Camera-type eye (tissue), 1 donor: ENCODE data around the gene NDUFAF3. TPM values are rescaled to one million over a fixed set of nuclear protein-coding genes. Genes with fewer than 3 reads are reported as not detected.

ENCODE experiments used
- total RNA-seq: library from RNA; depleted of rRNA; stranded (reverse); fragments of >200 nt; gene quantifications from one replicate; pipeline ENCODE4 v1.2.3, GENCODE V29; 2014

The NDUFAF3 gene, protein sequence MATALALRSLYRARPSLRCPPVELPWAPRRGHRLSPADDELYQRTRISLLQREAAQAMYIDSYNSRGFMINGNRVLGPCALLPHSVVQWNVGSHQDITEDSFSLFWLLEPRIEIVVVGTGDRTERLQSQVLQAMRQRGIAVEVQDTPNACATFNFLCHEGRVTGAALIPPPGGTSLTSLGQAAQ
- total RNA-seq = 51.6 TPM

DNA sequence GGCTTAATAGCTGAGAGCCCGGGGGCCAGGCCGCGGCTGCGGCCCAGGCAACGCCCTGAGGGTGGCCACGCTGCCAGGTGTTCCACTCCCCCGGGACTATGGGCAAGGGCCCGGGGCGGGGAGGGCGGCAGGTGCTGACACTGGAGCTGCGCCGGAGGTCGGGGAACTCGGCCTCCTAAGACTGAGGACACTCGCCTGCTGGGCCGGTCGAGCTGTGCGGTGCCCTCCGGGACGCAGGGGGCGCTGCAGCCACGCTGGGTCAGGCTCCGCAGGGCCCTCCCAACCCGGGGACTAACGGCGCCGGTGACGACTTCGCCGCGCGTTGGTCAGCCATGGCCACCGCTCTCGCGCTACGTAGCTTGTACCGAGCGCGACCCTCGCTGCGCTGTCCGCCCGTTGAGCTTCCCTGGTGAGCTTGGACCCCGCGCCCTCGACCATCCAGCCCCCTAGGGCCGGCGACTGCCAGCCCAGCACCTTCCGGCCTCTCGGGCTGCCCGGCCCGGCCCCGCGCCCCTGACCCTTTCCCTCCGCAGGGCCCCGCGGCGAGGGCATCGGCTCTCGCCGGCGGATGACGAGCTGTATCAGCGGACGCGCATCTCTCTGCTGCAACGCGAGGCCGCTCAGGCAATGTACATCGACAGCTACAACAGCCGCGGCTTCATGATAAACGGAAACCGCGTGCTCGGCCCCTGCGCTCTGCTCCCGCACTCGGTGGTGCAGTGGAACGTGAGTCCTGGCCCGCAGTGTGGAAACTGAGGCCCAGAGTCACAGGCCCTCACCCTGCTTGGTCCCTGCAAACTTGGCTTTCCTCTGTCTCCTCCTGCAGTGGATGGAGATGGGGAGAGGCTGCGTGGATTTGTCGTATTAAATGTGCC, at the start of gene NDUFAF3:
Gene NDUFAF3, plus strand, starts transcription at position 309 of the 875 bp plus-strand sequence. Its CDS starts 24 bp downstream, at position 333.

DNA sequence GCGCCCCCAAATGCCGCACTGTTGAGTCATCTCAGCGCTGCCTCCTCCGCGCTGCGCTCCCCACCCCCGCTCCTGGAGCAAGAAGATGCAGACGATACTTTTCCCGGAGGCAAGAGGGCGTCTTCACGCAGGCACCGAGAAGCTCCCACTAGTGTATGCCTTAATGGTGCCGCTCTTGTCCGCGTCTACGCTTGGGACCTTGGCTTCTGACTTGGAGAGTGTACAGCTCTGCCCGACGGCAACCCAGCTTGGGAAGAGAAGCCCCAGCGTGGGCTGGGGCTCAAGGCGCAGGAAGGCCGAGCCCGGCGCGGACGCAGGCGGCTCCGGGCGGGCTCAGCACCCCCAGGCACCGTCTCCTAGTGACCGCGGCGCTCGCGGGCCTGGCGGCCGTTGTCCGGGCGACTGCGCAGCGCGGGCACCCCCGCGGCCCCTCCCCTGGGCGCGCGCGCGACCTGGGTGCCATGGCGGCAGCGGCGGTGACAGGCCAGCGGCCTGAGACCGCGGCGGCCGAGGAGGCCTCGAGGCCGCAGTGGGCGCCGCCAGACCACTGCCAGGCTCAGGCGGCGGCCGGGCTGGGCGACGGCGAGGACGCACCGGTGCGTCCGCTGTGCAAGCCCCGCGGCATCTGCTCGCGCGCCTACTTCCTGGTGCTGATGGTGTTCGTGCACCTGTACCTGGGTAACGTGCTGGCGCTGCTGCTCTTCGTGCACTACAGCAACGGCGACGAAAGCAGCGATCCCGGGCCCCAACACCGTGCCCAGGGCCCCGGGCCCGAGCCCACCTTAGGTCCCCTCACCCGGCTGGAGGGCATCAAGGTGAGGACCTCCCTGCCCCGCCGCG, 31.9 kb upstream of the NDUFAF3 start, which contains the start of gene P4HTM:
Gene P4HTM, plus strand, starts transcription at position 446 of the 840 bp plus-strand sequence. Its CDS starts 16 bp downstream, at position 462.

DNA sequence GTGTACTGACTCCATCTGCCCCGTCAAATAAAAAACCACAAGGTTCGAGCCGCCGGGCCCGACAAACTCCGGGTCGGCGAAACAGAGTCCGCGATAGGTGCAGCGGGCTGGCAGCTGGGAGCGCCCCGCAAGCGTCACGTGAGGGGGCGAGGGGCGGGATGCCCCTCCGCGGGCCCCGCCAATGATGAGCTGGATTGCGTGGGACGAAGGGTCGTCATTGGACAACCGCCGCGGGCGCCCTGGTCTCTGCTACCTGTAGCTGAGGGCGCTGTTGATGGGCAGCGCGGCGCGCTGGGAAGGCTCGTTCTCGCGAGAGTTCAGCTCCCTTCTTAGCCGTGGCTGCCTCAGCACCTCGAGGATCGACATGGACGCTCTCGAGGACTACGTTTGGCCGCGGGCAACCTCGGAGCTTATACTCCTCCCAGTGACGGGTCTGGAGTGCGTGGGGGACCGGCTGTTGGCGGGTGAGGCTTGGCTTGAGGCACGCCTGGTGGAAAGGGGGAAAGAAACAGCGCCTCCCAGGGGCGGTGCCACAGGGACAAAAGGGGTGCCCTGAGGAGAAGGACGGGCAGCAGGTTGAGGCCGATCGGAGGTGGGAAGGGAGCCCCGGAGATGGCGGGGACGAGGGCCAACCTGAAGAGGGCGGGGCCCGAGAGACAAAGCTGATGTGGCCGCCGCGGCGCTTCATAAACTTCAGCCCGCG, 14.7 kb upstream of the NDUFAF3 start, which contains the start of gene WDR6:
Gene WDR6, plus strand, starts transcription at position 324 of the 703 bp plus-strand sequence. Its CDS starts 41 bp downstream, at position 365.

DNA sequence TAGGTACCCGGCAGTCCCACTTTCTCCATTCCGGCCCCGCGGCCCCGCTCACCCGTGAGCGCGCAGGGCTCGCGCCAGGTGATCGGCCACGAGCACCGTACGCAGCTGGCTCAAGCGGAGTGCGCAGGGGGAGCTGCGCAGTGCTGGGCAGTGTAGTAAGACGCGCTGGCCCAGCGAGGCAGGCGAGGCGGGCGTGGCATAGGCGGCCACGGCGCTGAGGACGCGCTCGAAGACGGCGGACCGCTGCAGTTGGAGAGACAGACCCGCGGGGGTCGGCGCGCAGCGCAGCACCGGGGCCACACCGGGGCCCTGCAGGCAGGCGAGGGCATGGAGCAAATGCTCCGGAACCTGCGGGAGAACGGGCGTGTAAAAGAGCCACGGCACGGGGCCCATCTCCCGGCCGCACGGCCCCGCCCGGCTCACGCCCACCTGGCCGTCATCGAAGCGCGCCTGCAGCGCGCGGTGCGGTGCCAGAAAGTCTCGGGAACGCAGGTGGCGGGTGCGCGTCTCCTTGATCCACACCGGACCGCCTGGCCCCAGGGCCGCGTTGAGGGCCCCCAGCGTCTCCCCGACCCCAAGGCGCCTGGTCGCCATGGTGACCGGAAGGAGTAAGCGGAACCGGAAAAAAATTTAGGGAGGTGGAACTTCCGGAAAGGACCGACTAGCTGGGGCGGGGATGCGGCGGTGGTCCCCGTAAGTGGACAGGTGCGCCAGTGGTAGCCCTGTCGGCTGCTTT, 3.8 kb upstream of the NDUFAF3 start, which contains the start of gene DALRD3:
Gene DALRD3, minus strand, starts transcription at position 610 of the 736 bp plus-strand sequence. Its CDS starts 16 bp downstream, at position 594.

DNA sequence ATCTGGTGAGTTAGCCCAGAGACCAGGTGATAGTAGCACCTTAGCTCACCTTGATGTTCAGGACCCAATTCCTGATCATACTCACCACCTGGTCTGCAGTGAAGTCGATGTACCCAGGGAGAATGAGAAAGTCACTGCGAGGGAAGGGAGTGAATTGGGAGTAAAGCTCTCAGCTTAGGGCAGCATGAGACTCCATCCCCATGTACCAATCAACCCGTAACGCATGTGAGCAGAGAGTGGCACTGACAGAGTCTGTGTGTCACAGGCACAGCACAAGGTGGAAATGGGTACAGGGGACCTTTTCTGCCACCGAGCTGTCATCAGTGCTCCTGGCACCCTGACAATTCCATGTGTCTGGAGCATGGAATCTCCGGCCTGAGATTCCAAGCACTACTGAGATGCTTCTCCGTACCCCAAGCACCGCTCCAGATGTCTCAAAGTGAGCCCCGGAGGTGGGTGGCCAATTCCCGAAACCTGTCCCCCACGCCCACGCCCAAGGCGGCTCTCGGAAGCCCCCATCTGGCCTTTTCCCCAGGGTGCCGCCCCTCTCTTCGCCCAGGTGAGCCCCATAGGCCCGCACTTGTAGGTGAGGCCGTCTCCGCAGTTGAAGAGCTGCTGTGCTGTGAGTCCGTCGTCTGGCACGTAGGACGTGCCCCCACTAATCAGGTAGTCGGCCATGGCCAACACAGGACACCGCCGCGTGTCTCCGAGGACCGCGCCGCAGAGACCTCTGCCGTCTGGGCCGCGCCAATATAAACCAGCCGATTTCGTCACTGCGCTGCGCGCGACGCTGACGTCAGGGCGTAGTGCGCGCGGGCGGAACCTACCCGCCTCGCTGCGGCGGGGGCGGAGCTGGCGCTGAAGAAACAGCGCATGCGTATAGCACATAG, 7.0 kb downstream of the NDUFAF3 start, which contains the start of gene IMPDH2:
Gene IMPDH2, minus strand, starts transcription at position 726 of the 890 bp plus-strand sequence. Its CDS starts 48 bp downstream, at position 678.

Other genes with a start within 250 kb of the NDUFAF3 start
- 45.2 TPM for gene PRKAR2A, start 174.2 kb upstream of the NDUFAF3 start, total RNA-seq
- 9.9 TPM for gene SLC25A20, start 123.2 kb upstream of the NDUFAF3 start, total RNA-seq
- 109 TPM for gene ARIH2, start 103.3 kb upstream of the NDUFAF3 start, total RNA-seq
- 61.0 TPM for gene P4HTM, start 31.9 kb upstream of the NDUFAF3 start, total RNA-seq
- gene WDR6, start 14.7 kb upstream of the NDUFAF3 start, total RNA-seq = 154 TPM
- 42.4 TPM for gene DALRD3, start 3.5 kb upstream of the NDUFAF3 start, total RNA-seq
- 126 TPM for gene IMPDH2, start 7.3 kb downstream of the NDUFAF3 start, total RNA-seq
- gene QRICH1, start 72.0 kb downstream of the NDUFAF3 start, total RNA-seq = 102 TPM
- 268 TPM for gene QARS1, start 82.6 kb downstream of the NDUFAF3 start, total RNA-seq
- gene USP19, start 98.7 kb downstream of the NDUFAF3 start, total RNA-seq = 81.2 TPM
- 450 TPM for gene LAMB2, start 110.9 kb downstream of the NDUFAF3 start, total RNA-seq
- 29.8 TPM for gene CCDC71, start 144.2 kb downstream of the NDUFAF3 start, total RNA-seq
- 49.9 TPM for gene KLHDC8B, start 149.5 kb downstream of the NDUFAF3 start, total RNA-seq